ENCODE measurements around the gene SHISA2.

The SHISA2 gene

DNA sequence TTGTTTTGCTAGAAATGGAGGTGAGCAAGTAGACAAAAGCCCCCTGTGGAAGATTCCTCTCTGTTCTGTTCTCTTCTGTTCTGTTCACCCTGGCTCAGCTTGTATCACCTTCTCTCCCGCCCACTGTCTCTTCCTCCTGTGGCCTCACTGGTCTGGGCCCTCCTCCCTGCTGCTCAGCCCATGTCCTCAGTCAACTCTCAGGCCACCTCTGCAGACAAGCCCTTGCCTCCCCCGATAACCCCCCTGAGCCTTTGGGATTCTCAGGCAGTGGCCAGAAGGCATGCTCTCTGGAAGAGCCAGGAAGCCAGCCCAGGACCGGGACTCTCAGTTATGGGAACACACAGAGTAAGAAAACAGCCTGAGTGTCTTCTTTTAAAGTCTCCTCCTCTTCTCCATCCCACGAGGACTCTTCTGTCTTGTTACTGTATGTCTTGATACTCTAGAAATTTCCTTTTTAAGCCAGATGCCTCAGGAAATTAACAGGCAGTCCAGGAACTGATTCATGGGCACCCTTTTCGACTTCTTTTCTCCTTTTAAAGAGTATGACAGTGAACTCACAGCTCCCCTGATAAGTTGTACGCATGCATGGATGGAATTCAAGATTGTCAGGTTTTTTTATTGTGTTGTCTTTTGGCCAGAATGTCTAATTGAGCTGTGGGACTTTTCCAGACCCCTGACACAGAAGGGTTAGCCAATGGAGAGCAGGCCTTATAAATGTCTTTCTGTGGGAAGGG is 33.7 kb downstream of the SHISA2 start:
- DNase-seq (ENCODE audit: low spot score): peak; percentile 13

DNA sequence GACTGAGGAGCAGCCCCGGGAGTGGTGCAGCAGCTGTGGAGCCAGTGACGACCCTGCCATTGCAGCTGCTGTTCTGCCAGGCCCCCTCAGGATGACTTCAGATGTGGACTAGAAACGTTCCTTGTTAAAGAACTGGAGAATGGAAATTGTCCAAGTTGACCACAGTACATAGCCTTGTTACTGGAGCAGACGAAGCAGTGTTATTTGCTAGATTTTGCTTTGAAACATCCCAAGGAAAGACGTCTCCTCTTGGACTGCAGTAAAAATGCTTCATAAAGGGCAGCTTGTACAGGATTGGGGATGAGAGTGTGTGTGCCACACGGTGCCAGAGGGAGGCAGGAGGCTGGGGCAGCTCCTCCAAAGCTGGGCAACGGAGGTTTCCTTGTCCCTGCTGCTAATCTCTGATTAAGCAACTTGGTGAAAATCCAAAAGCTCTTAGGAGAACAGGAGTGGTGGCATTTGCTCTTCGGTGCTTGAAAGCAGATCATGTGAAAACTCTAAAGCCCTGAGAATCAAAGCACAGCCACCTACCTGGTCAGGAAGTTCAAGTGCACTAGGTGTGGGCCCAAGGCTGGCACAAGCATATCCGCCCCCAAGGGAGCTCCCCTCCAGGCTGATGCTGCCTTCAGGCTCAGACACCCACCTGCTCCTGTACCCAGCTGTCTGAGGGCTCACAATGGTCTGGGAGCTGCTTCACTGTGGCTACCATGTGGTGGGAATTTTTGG is 34.5 kb downstream of the SHISA2 start:
- DNase-seq (ENCODE audit: low spot score): no peak

DNA sequence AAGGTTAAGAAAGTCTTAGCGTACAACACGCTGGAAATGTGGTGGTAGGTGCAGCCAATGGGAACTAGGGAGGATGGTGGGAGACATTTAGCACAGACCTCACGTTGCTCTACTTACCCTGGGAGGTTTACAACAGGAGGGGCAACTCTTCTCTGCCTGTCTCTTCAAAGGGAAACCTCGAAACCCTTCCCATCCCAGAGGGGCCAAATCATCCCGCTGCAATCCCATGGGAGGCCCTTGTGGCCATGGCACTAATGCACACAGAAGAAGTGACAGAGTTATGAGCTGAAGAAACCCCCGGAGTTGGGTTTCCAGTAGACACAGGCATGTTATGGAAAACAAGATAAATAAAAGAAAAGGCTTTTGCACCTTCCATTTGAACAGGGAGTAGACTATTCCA is 35.6 kb downstream of the SHISA2 start:
- no peak for DNase-seq (ENCODE audit: low spot score)

DNA sequence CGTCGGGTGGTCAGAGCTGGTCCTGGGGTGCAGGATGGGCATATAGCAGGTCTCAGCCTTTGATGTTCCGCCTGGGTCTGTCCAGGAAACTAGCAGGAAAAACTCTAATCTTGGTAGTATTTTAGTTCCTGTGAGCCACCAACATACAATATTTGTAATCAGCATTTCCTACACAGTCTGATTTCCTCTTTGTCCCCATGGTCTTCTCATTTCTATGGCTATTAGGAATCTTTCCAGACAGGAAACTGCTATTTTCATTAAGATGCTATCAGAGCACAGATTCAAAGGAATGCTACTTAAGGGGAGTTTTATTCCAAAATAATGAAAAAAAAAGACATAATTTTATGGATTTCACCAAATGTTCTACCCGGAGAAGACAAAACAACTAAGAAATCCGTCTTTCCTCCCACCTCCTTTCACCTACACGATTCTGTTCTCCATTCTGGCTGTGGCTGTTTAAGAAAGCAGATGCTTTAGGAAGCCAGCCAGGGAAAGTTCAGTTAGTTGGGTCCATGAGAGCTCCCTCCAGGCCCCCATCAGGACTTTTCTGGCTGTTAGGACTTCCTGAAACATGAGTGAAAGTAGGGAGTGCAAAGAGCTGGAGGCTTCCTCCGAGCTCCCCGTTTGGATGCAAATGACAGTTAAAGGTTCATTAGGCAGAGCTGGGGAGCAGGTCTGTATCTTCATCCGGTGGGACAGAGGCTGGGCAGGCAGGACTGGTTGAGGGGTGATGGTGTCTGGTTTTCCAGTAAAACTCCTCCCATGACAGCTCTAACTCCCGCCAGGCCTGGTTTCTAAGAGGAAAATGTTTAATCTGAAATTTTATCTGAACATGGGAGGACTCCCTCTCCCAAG is 36.3 kb downstream of the SHISA2 start:
- no peak for DNase-seq (ENCODE audit: low spot score)

- DNase-seq (ENCODE audit: low spot score): no peak
Observed at GRCh38 chr13:26012995-26013394, 38.8 kb downstream of the SHISA2 start.

DNA sequence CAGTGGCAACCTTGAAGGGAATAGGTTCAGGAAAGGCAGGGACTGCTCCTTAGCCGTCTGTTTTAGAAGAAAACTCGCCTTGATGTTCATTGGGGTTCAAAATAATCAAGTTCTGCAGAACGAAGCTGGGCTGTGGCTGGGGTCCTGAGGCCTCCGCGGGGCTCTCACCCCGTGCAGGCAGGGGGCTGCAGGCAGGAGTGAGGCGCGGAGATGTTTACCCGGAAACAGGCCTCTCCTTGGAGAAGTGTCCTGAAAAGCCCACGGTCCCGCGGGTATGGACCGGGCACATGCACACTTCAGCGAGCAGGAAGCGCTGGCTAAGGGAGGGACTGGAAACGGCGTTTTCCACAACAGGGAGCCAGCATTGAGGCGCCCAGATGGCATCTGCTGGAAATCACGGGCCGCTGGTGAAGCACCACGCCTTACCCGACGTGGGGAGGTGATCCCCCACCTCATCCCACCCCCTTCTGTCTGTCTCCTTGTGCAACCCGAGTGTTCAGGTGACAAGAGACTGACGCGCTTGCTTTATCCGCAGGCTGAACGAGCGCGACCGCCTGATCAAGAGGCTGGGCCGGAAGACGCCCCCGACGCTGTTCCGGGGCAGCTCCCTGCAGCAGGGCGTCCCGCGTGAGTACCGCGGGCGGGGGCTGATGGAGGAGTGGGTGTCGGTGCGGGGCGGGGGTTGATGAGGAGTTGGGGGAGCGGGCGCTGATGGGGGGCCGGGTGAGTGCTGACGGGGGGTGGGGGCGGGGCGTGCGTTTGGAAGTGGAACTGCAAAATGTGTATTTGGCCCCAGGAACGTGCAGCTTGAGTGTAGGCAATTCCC is 39.6 kb downstream of the SHISA2 start:
- no peak for DNase-seq (ENCODE audit: low spot score)

DNA sequence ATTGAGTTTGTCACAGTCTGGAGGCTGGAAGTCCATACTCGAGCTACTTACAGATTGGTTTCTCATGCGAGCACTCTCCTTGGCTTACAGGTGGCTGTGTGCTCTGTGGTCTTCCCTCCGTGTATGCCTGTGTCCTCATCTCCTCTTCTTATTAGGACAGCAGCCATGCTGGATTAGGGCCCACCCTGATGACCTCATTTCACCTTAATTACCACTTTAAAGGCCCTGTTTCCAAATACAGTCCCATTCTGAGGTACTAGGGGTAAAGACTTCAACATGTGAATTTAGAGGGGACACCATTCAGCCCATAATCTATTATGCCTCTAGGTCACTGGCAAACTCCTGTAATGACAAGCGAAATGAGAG is 40.6 kb downstream of the SHISA2 start:
- DNase-seq (ENCODE audit: low spot score): no peak

DNA sequence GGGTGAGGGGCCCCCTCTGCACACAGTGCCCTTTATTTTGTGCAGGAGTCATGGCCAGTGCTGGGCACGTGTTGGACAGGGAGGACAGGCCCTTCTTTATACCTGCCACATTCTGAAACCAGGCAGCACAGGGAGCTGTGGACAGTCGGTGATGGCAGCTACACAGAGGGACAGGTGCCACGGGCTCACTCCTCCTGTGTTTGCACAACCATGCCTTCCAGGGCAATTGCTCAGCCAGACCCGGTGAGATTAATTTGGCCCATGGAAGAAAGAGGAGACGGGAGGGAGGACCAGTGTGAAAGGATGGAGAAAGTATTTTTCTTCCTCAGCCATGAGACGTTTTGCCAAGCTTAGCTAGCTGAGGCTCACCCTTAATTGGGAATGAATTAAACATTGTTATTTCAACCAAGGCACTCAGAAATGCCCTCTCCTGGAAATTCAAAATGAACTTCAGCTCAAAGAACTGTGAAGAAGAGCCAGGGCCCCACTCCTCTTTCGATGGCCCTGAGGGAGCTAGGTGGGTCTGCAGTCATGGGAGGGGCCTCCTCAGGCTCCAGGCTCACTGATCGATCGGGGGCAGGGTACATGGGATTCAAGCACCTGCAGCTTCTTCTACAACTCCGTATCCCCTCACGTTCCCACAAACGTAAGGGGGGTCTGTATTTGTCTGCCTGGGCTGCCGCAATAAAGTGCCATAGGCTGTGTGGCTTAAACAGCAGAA is 41.2 kb downstream of the SHISA2 start:
- no peak for DNase-seq (ENCODE audit: low spot score)

DNA sequence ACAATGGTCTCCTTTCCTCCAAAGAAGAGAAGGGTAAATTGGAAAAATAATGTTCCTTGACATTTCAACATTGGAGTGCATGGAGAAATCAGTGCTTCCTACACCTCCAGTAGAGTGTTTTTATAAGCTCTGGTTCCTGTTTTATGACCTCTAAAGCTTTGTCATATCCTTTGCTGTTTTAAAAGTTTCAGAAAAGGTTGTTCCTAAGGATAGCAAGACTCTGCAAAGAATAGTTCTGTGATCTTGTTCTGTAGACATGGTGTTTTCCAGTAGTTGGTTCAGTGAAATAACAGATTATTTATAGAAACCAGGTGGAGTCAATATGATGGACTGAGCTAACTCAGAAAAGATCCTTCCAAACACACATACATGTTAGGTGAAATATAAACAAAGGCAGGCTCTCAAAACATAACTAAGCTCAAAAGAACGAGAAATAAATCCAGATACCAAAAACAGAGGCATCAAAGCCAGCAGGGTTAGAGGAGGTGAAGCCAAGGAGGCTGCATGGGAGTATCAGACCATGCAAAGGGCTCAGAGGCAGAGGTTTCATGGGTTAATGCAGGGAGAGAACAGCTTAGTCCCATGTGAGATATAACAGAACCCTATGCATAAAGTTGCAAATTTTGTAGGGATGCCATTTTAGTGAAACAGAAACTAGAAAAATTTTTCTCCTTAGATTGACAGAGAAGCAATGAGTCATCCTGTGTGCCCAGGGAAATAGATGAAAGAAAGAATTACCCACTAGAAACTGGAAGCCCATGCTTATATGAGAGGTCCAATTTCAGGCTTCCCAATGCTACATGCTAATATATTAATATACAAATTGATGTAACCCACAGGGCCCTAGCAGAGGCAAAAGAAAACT is 44.3 kb downstream of the SHISA2 start:
- peak; percentile 29 for DNase-seq (ENCODE audit: low spot score)
